HEK293T (cell line): ENCODE measurements around the gene SNRPA.

ENCODE experiments used
- BHLHE40 ChIP-seq: fragments of 450-650 bp; IDR thresholded peaks from 2 replicates; pipeline ENCODE4 v1.6.1; 2016; ENCODE audit warnings: mild to moderate bottlenecking, moderate library complexity, borderline replicate concordance
- CTBP1 ChIP-seq: fragments of 450-650 bp; IDR thresholded peaks from 2 replicates; pipeline ENCODE4 v1.6.1; 2016; ENCODE audit warnings: borderline replicate concordance
- ELF4 ChIP-seq: fragments of 450-650 bp; IDR thresholded peaks from 2 replicates; pipeline ENCODE4 v1.6.1; 2017; ENCODE audit warnings: antibody characterized with exemption
- FOXA1 ChIP-seq: fragments of 450-650 bp; IDR thresholded peaks from 2 replicates; pipeline ENCODE4 v1.6.1; 2016; ENCODE audit warnings: mild to moderate bottlenecking
- LEF1 ChIP-seq: fragments of 450-650 bp; IDR thresholded peaks from 2 replicates; pipeline ENCODE4 v1.6.1; 2017; ENCODE audit warnings: mild to moderate bottlenecking, borderline replicate concordance
- PKNOX1 ChIP-seq: fragments of 450-650 bp; IDR thresholded peaks from 2 replicates; pipeline ENCODE4 v1.6.1; 2016
- SP1 ChIP-seq: fragments of 450-650 bp; IDR thresholded peaks from 2 replicates; pipeline ENCODE4 v1.6.1; 2017

- no peak for TF ChIP-seq SP1
- TF ChIP-seq BHLHE40: no peak
- no peak for TF ChIP-seq PKNOX1
- TF ChIP-seq LEF1: no peak
- TF ChIP-seq FOXA1: no peak
- no peak for TF ChIP-seq ELF4
- TF ChIP-seq CTBP1: no peak
Observed at GRCh38 chr19:40758491-40758890, 7.5 kb downstream of the SNRPA start.
